GM21786 (cell line): ENCODE measurements around the gene HSP90AB1.

Experiments
- ATAC-seq: cut with Tn5 transposase; IDR thresholded peaks from one replicate; pipeline ENCODE4 v1.9.1; 2021; ENCODE audit not compliant: unreplicated experiment

The HSP90AB1 gene

DNA sequence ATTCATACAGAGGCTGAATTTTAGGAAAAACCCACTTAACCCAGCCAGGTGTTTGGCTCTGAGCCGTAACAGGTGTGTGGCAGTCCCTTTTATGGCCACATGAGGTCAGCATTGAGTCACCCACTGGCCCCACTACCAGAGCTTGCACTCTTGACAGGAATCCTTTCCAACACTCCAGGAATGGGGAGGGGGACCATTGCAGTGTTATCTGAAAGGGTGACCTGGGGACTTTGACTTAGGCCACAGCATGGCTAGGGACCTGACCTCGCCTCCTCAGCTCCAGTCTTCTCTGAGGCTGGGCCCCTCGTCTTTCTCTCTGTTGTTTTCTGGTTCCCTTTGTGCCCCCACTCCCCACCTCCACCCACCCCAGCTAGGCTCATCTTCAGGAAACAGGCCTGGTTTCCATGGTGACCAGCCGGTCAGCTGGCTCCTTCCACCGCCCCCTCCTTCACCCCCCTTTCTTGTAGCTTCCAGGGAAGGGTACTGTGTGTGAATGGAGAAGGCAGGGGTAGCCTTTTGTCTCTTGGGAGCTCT is 21.3 kb downstream of the HSP90AB1 start:
- ATAC-seq, result no peak

DNA sequence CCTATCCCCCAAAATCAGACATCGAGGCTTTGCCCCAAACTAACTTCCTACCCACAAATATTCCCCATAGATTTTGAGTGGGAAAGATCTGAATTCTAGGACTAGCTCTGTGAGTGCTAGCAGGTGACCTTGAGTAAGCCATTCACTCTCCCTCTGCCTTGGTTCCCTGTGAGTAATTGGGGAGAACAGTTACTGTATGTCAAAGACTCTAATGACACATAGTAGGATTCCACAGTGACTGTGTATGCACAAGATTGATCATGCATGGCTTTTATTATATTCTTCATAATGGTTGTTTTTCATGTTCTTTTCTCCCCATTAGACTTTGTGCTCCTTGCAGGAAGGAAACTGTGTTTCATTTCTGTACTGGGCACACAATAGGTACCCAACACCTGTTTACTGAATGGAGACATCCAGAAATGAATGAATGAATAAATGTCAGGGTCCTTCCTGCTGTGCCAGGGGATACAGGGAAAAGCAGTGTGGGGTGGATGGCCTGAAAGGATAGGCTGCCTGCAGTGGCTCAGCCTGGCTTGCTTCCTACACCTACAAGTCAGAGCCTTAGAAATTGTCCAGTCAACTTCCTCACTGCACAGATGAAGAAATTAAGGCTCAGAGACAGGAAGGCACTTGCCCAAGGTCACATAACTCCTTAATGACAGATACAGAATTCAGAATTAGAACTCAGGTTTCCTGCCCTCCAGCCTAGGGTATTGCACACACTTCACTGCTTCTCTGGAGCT is 22.4 kb downstream of the HSP90AB1 start:
- no peak for ATAC-seq

DNA sequence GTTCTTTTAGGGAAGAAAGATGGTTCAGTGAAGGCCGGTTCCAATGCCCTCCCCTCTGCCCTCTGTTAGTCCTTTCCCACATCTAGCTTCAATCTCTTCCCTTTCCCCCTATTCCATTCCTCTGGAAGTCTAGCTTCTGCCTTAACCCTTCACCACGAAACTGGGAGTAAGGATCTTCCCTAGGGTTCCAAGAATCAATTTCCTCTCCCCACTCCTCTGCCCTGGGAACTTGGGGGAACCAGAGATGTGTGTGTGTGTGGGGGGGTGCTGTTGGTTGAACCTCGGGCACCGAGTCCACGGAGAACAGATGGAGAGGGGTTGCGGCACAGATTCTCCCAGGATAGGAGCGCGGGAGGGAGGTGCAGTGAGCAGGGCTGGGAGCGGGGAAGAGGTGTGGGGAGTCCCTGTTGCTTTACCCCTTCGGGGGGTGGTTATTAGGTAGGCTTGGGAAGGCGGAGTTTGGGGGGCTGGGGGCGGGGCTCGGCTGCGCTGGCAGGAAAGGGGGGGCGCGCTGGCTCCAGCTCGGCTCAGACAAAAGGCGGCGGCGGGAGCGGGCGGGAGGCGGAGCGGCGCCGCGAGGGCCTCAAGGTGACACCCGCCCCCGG is 23.1 kb downstream of the HSP90AB1 start, which contains the start of gene TMEM151B:
Gene TMEM151B, plus strand, starts transcription at position 530 of the 605 bp plus-strand sequence. CDS start 293 bp downstream, outside the sequence.
- no peak for ATAC-seq

DNA sequence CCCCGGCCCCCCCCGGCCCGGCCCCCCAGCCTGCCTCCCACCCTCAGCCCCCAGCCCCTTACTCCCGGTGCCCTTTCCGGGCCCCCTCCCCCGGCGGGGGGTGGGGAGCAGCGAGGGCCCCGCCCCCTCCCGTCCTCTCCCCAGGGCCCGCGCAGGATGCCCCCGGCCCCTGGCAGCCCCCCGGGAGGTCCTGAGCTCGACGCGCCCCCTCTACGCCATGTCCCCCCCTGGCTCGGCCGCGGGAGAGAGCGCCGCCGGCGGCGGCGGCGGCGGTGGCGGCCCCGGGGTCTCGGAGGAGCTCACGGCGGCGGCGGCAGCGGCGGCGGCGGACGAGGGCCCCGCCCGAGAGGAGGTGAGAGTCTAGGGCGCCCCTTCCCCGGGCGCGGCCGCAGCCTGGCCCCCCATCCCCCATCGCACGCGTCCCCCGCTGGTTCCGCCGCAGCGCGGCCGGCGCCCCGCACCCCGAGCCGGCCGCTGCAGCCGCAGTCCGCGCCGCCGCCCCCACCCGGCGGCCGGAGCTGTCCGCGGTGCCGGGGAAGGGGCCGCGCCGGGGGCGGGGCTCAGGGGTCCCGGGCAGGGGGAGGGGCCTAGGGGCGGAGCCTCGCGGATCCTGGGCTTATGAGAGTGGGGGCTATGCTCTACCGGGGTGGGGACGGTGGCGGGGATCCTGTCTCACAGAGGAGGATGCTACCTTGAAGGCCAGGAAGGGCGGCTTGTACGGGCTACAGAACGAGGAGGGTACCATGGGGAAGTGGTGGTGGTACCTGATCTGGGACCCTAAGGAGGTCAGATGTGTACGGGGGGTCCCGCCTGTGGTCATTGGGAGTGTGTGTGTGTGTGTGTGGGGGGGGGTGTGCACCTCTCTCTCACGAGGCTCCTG is 23.9 kb downstream of the HSP90AB1 start:
- no peak for ATAC-seq

DNA sequence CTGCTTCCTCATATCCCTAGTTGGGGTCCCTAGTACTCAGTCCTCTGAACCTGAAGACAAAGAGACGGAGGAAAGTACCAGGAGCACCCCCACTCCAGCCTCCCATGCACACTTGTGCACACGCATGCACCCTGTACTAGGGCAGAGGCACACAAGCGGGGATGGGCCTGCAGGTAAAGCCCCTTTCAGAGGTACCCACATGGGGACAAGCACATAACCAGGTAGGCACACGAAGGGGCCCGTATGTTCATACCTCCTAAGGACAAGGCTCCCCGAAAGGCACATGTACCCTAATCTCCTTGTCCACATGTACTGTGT is 24.5 kb downstream of the HSP90AB1 start:
- ATAC-seq, result no peak

DNA sequence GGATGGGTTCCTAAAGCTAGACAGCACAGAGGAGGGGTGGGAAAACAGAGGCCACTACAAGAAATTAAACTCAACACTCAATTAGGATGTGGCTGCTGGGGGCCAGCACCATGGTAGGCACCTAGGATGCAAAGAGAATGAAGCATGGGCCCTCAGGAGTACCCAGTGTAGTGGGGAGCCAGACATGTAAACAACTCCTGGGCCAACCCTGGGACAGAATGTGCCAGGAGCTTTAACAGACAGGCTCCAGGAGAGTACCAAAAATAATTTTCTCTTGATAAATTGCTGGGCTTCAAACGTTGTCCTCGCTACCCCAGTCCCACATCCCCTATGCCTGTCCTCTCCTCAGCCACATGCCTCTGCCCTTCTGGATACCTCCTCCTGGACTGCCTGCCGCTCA is 25.0 kb downstream of the HSP90AB1 start:
- no peak for ATAC-seq

DNA sequence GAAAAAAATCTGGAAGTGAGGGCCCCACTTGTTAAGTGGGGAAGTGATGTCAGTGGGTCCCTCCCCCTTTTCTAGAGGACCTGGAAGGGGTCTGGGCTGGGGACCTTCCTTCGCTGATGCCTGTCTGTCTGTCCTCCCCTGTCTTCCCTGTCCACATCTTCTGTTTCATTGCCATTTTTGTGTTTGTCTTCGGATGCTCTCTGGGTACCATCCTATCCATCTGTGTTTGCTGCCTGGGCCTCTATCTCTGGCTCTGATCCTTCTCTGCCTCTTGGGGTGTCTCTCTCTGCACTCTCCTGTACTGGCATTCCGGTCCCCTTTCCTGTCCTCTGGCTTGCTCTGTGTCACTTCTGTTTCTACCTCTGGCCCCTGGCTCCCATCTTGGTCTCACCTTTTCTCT is 25.6 kb downstream of the HSP90AB1 start:
- no peak for ATAC-seq

DNA sequence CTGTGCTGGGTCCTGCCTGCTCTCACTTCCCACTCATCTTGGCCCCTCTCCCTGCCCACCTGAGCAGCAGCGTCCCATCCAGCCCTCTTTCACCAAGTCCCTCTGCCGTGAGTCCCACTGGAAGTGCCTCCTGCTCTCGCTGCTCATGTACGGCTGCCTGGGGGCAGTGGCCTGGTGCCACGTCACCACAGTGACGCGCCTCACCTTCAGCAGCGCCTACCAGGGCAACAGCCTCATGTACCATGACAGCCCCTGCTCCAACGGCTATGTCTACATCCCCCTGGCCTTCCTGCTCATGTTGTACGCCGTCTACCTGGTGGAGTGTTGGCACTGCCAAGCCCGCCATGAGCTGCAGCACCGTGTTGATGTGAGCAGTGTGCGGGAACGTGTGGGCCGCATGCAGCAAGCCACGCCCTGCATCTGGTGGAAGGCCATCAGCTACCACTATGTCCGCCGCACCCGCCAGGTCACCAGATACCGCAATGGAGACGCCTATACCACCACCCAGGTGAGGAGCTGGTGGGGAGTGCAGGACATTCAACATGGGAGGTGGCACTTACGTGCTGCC is 26.2 kb downstream of the HSP90AB1 start:
- no peak for ATAC-seq

DNA sequence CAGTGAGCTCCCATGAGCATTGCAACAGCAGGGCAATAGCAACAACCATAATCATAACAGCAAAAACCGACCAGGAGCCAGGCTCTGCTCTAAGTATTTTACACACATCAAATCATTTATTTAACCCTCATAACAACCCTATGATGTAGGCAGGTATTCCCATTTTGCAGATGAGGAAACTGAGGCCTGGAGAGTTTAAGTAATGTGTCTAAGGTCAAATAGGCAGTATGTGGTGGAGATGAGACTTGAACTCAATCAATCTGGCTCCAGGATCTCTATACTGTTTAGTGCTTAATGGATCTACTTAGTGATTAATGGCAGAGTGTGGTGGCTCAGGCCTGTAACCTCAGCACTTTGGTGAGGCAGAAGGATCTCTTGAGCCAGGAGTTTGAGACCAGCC is 26.7 kb downstream of the HSP90AB1 start:
- ATAC-seq, result no peak

DNA sequence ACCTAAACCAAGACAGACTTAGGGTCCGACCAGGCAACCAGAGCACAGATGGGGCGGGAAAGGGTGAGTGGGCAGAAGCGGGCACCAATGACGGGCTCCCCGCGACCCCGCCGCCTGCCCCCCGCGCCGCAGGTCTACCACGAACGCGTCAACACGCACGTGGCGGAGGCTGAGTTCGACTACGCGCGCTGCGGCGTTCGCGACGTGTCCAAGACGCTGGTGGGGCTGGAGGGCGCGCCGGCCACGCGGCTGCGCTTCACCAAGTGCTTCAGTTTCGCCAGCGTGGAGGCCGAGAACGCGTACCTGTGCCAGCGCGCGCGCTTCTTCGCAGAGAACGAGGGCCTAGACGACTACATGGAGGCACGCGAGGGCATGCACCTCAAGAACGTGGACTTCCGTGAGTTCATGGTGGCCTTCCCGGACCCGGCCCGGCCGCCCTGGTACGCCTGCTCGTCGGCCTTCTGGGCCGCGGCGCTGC is 28.4 kb downstream of the HSP90AB1 start:
- ATAC-seq, result no peak

DNA sequence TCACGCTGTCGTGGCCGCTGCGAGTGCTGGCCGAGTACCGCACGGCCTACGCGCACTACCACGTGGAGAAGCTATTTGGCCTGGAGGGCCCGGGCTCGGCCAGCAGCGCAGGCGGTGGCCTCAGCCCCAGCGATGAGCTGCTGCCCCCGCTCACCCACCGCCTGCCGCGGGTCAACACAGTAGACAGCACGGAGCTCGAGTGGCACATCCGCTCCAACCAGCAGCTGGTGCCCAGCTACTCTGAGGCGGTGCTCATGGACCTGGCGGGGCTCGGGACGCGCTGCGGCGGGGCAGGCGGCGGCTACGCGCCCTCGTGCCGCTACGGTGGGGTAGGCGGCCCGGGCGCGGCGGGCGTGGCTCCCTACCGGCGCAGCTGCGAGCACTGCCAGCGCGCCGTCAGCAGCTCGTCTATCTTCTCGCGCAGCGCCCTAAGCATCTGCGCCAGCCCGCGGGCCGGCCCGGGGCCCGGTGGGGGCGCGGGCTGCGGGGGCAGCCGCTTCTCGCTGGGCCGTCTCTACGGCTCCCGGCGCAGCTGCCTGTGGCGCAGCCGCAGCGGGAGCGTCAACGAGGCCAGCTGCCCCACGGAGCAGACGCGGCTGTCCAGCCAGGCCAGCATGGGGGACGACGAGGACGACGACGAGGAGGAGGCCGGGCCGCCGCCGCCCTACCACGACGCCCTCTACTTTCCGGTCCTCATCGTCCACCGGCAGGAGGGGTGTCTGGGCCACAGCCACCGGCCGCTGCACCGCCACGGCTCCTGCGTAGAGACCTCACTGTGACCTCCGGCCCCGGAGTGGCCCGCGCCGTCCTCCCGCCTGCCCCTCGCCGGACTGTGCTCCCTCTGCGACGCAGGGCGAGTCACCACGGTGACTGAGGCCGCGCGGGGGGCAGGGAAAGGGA is 29.1 kb downstream of the HSP90AB1 start:
- no peak for ATAC-seq

DNA sequence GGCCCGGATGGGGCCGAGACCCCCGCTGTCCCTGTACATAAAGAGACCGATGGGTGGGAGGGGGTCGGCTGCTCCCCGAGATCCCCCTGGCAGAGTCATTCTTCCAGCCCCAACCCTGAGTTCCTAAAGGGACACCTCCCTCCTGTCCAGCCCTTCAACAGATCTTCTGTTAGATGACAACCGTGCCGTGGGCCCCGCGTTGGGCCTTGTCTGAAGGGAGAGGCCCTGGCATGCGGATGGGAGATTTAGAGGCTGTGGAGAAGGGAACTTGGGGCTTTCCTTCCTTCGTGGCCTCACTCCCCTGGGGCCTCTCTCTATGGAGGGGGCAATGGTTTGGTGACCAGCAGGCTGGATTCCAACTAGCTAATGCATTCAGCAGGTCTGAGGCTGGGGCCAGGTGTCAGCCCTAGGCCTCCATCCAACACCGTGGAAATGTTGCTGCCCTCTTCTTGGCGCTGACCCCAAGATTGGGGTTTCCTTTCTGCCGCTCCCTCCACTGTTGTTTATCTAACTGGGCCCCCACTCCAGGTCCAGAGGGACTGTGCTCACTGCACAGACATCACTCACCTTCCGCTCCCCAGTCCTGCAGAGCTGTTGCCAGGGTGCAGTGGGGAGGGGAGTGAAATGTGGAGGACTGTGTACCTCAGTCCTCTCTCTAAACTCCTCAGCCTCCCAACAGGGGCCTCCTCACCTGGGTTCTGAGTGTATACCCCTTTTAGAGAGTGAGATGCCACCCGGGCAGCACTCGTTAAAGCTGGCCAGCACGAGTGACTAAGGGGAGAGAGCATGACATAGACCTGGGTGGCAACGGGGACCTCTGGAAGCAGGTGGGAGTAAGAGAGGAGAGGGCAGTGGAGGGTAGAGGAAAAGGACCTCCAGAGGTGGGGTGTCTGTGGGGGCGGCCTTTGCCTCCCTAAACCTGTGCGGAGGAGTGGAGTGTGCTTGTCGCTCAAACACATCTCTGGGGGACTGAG is 30.1 kb downstream of the HSP90AB1 start:
- no peak for ATAC-seq

DNA sequence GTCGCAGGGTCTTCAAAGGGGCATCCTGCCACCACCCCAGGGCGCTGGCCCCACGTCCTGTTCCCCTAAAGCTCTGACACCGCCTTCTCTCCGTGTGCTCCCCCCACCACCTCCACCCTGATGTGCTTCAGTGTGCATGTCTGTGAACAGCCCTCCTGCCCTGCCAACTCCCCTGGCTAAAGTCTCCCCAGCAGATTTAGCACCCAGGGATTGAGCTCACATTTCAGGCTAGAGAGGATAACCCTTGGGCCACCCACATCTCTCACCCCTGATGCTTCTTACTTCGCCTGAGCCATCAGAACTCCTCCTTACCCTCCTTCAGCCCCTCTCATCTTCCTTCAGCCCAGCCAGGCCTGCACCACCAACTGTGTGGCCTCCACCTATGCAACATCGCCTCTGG is 30.9 kb downstream of the HSP90AB1 start:
- no peak for ATAC-seq

DNA sequence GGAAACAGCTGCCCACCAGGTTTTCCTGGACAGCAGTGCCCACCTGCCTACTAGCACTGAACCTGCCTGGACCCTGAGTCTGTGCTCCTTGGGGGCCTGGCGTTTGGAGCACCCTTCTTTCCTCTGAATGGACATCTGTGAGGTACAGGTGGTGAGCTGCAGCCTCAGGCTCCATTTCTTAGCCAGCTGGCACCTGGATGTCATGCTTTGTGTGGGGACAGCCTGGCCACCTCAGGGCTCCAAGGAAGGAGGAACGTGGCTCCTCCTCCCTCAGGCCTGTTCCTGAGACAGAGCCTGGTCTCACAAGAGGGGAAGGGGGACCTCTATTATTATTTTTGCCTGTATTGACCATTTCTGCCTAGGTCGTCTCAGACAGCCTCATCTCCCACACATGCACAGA is 31.4 kb downstream of the HSP90AB1 start:
- no peak for ATAC-seq

DNA sequence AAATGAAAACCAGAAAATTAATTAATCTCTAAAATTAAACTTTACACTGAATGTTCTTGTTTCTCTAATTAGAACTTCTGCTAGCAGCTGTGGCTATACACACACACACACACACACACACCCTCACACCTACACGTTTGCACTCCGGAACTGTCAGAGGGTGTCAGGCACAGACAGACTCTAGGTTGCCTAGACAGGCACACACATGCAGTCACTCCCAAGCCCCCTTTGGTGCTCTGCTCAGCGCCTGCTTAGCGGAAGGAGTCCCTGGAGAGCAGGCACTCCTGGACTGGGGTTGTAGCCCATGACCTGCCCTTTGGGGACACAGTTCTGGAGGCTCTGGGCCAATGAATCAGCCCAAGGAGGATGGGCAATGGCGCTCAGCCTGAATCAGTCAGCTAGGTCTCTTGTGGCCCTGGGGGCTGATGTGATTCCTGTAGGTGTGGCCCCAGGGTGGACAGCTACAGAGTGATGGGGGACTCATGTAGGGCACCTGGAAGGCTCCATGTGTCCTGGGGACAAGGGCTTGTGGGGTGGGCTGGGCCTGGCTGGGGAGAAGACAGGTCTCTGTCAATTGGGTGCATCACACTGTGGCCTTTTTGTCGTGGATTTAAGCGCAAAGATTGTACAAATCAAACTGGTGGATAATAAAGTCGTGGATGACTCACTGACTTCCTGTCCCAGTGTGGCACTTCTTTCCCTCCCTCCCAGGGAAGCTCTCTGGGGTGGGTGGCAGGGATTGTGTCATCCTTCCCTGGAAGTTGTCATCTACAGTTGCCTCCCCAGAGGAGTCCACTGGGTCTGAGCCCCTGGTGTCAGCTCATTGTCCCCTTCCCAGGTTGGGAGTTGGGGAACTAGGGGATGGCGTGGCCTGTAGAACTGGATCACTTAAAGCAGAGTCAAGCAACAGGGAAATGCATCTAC is 32.1 kb downstream of the HSP90AB1 start:
- ATAC-seq, result no peak

DNA sequence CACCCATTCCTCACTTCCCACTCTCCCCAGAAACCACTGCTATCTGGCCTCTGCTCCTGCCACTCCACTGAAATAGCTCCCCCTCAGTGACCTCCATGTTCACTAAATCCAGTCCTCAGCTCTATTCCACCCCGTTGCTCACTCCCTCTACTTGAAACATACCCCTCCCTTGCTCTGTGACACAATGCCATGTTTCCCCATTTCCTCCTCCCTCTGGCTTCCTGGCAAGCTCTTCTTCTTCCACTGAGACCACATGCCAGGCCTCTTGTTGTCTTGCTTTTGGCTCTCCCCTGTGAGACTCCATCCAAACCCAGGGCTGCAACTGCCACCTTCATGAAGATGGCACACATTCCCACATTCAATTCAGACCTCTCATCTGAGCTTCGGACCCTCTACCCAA is 37.2 kb downstream of the HSP90AB1 start:
- ATAC-seq, result no peak

DNA sequence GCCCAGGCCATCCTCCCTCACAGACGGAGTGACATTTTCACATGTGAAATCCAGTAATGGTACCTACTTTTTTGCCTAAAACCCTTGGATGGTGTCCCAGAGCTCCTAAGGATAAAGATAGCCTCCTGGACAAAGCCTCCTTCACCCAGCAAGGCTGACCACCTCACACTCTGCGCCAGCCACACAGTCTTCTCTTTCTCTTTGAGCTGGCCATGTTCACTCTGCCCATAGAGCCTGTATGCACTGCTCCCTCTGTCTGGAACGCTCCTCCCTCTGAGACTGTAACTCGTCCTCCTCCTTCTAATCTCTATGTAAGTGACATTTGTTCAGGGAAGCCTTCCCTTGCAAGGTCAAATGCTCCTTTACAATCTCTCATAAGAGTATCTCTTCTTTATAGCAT is 38.0 kb downstream of the HSP90AB1 start:
- ATAC-seq, result no peak
